HCT116 (cell line): ENCODE results near the gene TRIM24.

Source experiments
- EGR1 ChIP-seq: IDR thresholded peaks from 2 replicates; pipeline ENCODE4 v1.6.1; 2012; ENCODE audit warnings: low read depth
- EZH2 ChIP-seq: fragments of 200-600 bp; sonication (generic); IDR thresholded peaks from 2 replicates; pipeline ENCODE4 v1.6.1; 2017; ENCODE audit warnings: antibody characterized with exemption, mixed run types
- EZH2phosphoT487 ChIP-seq: fragments of 200-600 bp; IDR thresholded peaks from 2 replicates; pipeline ENCODE4 v1.6.1; 2018; ENCODE audit warnings: antibody characterized with exemption, borderline replicate concordance
- FOSL1 ChIP-seq: IDR thresholded peaks from 2 replicates; pipeline ENCODE4 v1.6.1; 2012; ENCODE audit warnings: low read depth
- POLR2A ChIP-seq: IDR thresholded peaks from 2 replicates; pipeline ENCODE4 v1.7.0; 2011; ENCODE audit warnings: borderline replicate concordance; ENCODE audit not compliant: insufficient read depth, insufficient read length; ENCODE audit errors: extremely low read depth
- POLR2AphosphoS5 ChIP-seq: IDR thresholded peaks from 2 replicates; pipeline ENCODE4 v1.6.1; 2011; ENCODE audit warnings: mild to moderate bottlenecking, low read depth, low read length, moderate library complexity
- SP1 ChIP-seq: IDR thresholded peaks from 2 replicates; pipeline ENCODE4 v1.6.1; 2012; ENCODE audit warnings: low read depth
- ZFX ChIP-seq: fragments of 450-650 bp; IDR thresholded peaks from 2 replicates; pipeline ENCODE4 v1.6.1; 2017
- TF ChIP-seq, protein P1 (sequence below), 3 experiments: fragments of 200-600 bp in 1 of 3; sonication (generic) in 1 of 3; IDR thresholded peaks in 2 of 3; conservative IDR thresholded peaks in 1 of 3; 2 replicates each; pipeline ENCODE4 v1.5.1; 2012 to 2017; ENCODE audit warnings: low read depth in 2 of 3, low read length in 2 of 3, antibody characterized with exemption in 1 of 3, borderline replicate concordance in 1 of 3, control low read depth in 1 of 3, mild to moderate bottlenecking in 1 of 3, mixed read lengths in 1 of 3, mixed run types in 1 of 3, moderate library complexity in 1 of 3; ENCODE audit not compliant: insufficient read depth in 1 of 3
- TF ChIP-seq, protein P2 (sequence below): IDR thresholded peaks from 2 replicates; pipeline ENCODE4 v1.6.1; 2012; ENCODE audit warnings: low read depth

DNA sequence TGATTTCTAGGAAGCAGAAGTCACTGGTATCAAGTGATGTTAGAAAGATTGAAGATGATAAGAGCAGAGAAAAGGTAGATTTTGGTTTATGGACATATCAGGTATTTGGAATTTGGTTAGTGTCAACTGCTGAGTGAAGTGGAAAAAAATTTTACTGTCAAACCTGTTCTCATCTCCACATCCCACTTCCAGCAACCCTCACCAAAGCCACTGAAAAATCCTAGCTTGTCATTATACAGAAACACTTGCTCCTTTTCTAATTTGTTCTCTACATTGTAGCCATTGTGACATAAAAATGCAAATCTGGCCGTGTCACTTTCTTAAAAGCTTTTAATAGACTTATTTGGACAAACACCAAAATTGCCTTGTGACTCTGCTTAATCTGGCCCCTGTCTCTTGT lies 54.0 kb downstream of the TRIM24 start:
- TF ChIP-seq, protein P1, sequence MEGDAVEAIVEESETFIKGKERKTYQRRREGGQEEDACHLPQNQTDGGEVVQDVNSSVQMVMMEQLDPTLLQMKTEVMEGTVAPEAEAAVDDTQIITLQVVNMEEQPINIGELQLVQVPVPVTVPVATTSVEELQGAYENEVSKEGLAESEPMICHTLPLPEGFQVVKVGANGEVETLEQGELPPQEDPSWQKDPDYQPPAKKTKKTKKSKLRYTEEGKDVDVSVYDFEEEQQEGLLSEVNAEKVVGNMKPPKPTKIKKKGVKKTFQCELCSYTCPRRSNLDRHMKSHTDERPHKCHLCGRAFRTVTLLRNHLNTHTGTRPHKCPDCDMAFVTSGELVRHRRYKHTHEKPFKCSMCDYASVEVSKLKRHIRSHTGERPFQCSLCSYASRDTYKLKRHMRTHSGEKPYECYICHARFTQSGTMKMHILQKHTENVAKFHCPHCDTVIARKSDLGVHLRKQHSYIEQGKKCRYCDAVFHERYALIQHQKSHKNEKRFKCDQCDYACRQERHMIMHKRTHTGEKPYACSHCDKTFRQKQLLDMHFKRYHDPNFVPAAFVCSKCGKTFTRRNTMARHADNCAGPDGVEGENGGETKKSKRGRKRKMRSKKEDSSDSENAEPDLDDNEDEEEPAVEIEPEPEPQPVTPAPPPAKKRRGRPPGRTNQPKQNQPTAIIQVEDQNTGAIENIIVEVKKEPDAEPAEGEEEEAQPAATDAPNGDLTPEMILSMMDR (IDR thresholded peaks at IDR 0.05 in 2 of 3, conservative IDR thresholded peaks at IDR 0.05 in 1 of 3; ENCODE audit: borderline replicate concordance in 1 of 3, insufficient read depth in 1 of 3, low read depth in 2 of 3, low read length in 2 of 3), result no peak
- TF ChIP-seq SP1, result no peak
- TF ChIP-seq POLR2AphosphoS5, result no peak
- TF ChIP-seq POLR2A, result no peak
- no peak for TF ChIP-seq EZH2
- TF ChIP-seq EZH2phosphoT487, result no peak
- no peak for TF ChIP-seq ZFX
- no peak for TF ChIP-seq FOSL1
- TF ChIP-seq, protein P2, sequence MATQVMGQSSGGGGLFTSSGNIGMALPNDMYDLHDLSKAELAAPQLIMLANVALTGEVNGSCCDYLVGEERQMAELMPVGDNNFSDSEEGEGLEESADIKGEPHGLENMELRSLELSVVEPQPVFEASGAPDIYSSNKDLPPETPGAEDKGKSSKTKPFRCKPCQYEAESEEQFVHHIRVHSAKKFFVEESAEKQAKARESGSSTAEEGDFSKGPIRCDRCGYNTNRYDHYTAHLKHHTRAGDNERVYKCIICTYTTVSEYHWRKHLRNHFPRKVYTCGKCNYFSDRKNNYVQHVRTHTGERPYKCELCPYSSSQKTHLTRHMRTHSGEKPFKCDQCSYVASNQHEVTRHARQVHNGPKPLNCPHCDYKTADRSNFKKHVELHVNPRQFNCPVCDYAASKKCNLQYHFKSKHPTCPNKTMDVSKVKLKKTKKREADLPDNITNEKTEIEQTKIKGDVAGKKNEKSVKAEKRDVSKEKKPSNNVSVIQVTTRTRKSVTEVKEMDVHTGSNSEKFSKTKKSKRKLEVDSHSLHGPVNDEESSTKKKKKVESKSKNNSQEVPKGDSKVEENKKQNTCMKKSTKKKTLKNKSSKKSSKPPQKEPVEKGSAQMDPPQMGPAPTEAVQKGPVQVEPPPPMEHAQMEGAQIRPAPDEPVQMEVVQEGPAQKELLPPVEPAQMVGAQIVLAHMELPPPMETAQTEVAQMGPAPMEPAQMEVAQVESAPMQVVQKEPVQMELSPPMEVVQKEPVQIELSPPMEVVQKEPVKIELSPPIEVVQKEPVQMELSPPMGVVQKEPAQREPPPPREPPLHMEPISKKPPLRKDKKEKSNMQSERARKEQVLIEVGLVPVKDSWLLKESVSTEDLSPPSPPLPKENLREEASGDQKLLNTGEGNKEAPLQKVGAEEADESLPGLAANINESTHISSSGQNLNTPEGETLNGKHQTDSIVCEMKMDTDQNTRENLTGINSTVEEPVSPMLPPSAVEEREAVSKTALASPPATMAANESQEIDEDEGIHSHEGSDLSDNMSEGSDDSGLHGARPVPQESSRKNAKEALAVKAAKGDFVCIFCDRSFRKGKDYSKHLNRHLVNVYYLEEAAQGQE, result no peak
- TF ChIP-seq EGR1, result no peak
